GM23248 (cell line): ENCODE measurements around the gene CETN1. TPM values are rescaled to one million over a fixed set of nuclear protein-coding genes. Genes with fewer than 3 reads are reported as not detected.
A peak's percentile ranks its signal among the peaks of the same experiment; 100 is the strongest.

Source experiments
- DNase-seq: peaks from one replicate; pipeline ENCODE4 v3.0.0-alpha.2; 2015
- H2AFZ ChIP-seq: fragments of 200-600 bp; sonication (generic); 2 replicates; pipeline ENCODE4 v1.6.1; 2016; ENCODE audit warnings: antibody characterized with exemption
- H3F3A ChIP-seq: fragments of 200-600 bp; sonication (generic); 2 replicates; pipeline ENCODE4 v1.6.1; 2016; ENCODE audit warnings: mild to moderate bottlenecking, antibody characterized with exemption, mixed run types; ENCODE audit not compliant: insufficient read depth
- H3K27ac ChIP-seq: fragments of 200-600 bp; sonication (generic); 2 replicates; pipeline ENCODE4 v1.5.1; 2016; ENCODE audit warnings: mild to moderate bottlenecking
- H3K27me3 ChIP-seq: fragments of 200-600 bp; sonication (generic); replicated peaks from 2 replicates; pipeline ENCODE4 v1.6.1; 2016; ENCODE audit warnings: mild to moderate bottlenecking; ENCODE audit not compliant: insufficient read depth
- H3K36me3 ChIP-seq: fragments of 200-600 bp; sonication (generic); 2 replicates; pipeline ENCODE4 v1.6.1; 2016; ENCODE audit warnings: low read depth, mild to moderate bottlenecking
- H3K4me1 ChIP-seq: fragments of 200-600 bp; sonication (generic); 2 replicates; pipeline ENCODE4 v1.6.1; 2016; ENCODE audit warnings: mild to moderate bottlenecking; ENCODE audit not compliant: insufficient read depth
- H3K4me2 ChIP-seq: fragments of 200-600 bp; sonication (generic); one replicate; pipeline ENCODE4 v1.6.1; 2016; ENCODE audit warnings: mild to moderate bottlenecking; ENCODE audit not compliant: unreplicated experiment
- H3K4me3 ChIP-seq: fragments of 200-600 bp; sonication (generic); 2 replicates; pipeline ENCODE4 v1.5.1; 2016; ENCODE audit warnings: mild to moderate bottlenecking
- H3K79me2 ChIP-seq: fragments of 200-600 bp; sonication (generic); 2 replicates; pipeline ENCODE4 v1.6.1; 2016; ENCODE audit warnings: mild to moderate bottlenecking; ENCODE audit not compliant: insufficient read depth
- H3K9ac ChIP-seq: fragments of 200-600 bp; sonication (generic); 2 replicates; pipeline ENCODE4 v1.6.1; 2016; ENCODE audit warnings: mild to moderate bottlenecking
- H3K9me2 ChIP-seq: fragments of 200-600 bp; sonication (generic); 2 replicates; pipeline ENCODE4 v1.6.1; 2016; ENCODE audit warnings: mixed run types, mild to moderate bottlenecking, moderate library complexity; ENCODE audit not compliant: insufficient read depth
- H3K9me3 ChIP-seq: fragments of 200-600 bp; sonication (generic); one replicate; pipeline ENCODE4 v1.6.1; 2017; ENCODE audit warnings: low read depth
- H4K20me1 ChIP-seq: fragments of 200-600 bp; sonication (generic); 2 replicates; pipeline ENCODE4 v1.6.0; 2016; ENCODE audit not compliant: insufficient read depth
- EZH2 ChIP-seq: fragments of 200-600 bp; sonication (generic); IDR thresholded peaks from 2 replicates; pipeline ENCODE4 v1.6.1; 2018; ENCODE audit warnings: antibody characterized with exemption, mild to moderate bottlenecking; ENCODE audit not compliant: insufficient read depth, poor library complexity, severe bottlenecking
- EZH2phosphoT487 ChIP-seq: fragments of 200-600 bp; sonication (generic); IDR thresholded peaks from 2 replicates; pipeline ENCODE4 v1.6.1; 2018; ENCODE audit warnings: antibody characterized with exemption, moderate library complexity, mild to moderate bottlenecking, low read depth; ENCODE audit not compliant: insufficient read depth
- WGBS, 2 experiments: methylation state at CpG; one replicate each; pipeline ENCODE4 v1.1.6; 2015 to 2017; ENCODE audit warnings: low lambda C conversion rate in 2 of 2, low coverage in 1 of 2; ENCODE audit errors: missing lambda C conversion rate in 2 of 2; 5-methylcytosine and 5-hydroxymethylcytosine counted together
- in situ Hi-C: fragments of 300-500 bp; cut with MboI; formaldehyde crosslinking; loops from 2 replicates; pipeline ENCODE4 v1.15.0; 2020
- polyA plus RNA-seq: library from polyadenylated mRNA; unstranded; fragments of >200 nt; fragmentation: Nextera tagmentation; extraction: Ambion mirVana; gene quantifications from 2 replicates; pipeline ENCODE4 v1.2.1, GENCODE V29; 2016
- total RNA-seq: library from RNA; depleted of rRNA; stranded (reverse); fragments of >200 nt; shearing (Covaris generic); gene quantifications from 2 replicates; pipeline ENCODE4 v1.2.3, GENCODE V29; 2014

CETN1 gene
- total and polyA plus RNA-seq, 2 experiments from 2014 or later: not detected

- Histone ChIP-seq H3K36me3 (no peaks in the 10 kb centered on the region), H3K79me2 (no peaks in the 10 kb centered on the region), H3K9me3 (no peaks in the 10 kb centered on the region), H4K20me1 (no peaks in the 10 kb centered on the region), H3K9ac (no peak overlapping the region), H3K4me2 (no peak overlapping the region), H3F3A (no peaks in the 10 kb centered on the region), H3K4me1 (no peaks in the 10 kb centered on the region), H3K9me2 (no peaks in the 10 kb centered on the region), H2AFZ (0 out of 2 replicates have a peak overlapping the region, but pooled peaks have one; percentile 38), H3K4me3 (no peak overlapping the region), H3K27me3 (no peaks in the 10 kb centered on the region; the same call in 1 of the 2 replicates), H3K27ac (no peak overlapping the region)
- in situ Hi-C loops: no loop called here
- WGBS, 2 experiments: 26 to 32% methylated on average over 10 to 11 of the region's 11 CpGs
- TF ChIP-seq EZH2phosphoT487: no peak
- no peak for TF ChIP-seq EZH2
- peak; percentile 49 for DNase-seq
These were observed 15.2 kb upstream of the CETN1 start for GRCh38 chr18:564708-565561.

GRCh38 chr18:565562-566061 lies 14.6 kb upstream of the CETN1 start:
- H3K36me3 ChIP-seq: no peaks in the 10 kb centered on the region
- no peak overlapping the region for H3K27ac ChIP-seq
- no peaks in the 10 kb centered on the region for H3K9me2 ChIP-seq
- in situ Hi-C loops: no loop called here
- TF ChIP-seq EZH2 (no peak), EZH2phosphoT487 (no peak)
- H3K27me3 ChIP-seq: no peaks in the 10 kb centered on the region; the same call in 1 of the 2 replicates
- 76 to 82% methylated on average over 7 of the region's 7 CpGs for WGBS, 2 experiments
- no peak for DNase-seq
- H4K20me1 ChIP-seq: no peaks in the 10 kb centered on the region
- no peaks in the 10 kb centered on the region for H3K9me3 ChIP-seq
- no peaks in the 10 kb centered on the region for H3F3A ChIP-seq
- no peaks in the 10 kb centered on the region for H3K79me2 ChIP-seq
- no peak overlapping the region for H3K4me2 ChIP-seq
- no peak overlapping the region for H3K9ac ChIP-seq
- no peak overlapping the region for H3K4me3 ChIP-seq
- no peak overlapping the region for H2AFZ ChIP-seq
- no peaks in the 10 kb centered on the region for H3K4me1 ChIP-seq

DNA sequence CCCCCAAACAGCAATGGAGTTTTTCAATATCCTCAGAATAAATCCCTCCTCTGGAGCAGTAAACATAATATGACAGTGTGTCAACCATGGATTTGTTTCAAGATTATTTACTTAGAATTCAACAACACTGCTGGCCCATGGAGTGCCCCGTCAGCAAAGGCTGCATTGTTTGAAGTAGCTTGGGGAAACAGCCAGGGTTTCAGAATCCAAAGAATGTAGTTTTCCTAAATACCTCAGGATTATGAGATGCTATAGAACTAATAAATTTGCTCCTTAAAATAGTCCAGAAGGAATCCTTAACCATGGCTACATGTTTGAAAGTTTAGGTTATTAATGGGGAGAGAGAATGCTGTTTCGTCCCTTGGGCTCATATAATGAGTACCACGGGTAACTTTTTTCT lies 13.1 kb upstream of the CETN1 start:
- H3K27ac ChIP-seq: no peak overlapping the region
- TF ChIP-seq EZH2: no peak
- TF ChIP-seq EZH2phosphoT487: no peak
- no peak overlapping the region for H2AFZ ChIP-seq
- no peaks in the 10 kb centered on the region for H3K9me3 ChIP-seq
- in situ Hi-C loops: no loop called here
- H3K4me1 ChIP-seq: no peaks in the 10 kb centered on the region
- no peak overlapping the region for H3K9ac ChIP-seq
- no peak overlapping the region for H3K4me3 ChIP-seq
- no peaks in the 10 kb centered on the region for H3K79me2 ChIP-seq
- no peaks in the 10 kb centered on the region for H3K36me3 ChIP-seq
- no peaks in the 10 kb centered on the region for H4K20me1 ChIP-seq
- H3K4me2 ChIP-seq: no peak overlapping the region
- no peak for DNase-seq
- H3K9me2 ChIP-seq: no peaks in the 10 kb centered on the region
- H3F3A ChIP-seq: no peaks in the 10 kb centered on the region
- no peaks in the 10 kb centered on the region; the same call in 1 of the 2 replicates for H3K27me3 ChIP-seq
- WGBS, 2 experiments: 28 to 30% methylated on average over 3 of the region's 3 CpGs

DNA sequence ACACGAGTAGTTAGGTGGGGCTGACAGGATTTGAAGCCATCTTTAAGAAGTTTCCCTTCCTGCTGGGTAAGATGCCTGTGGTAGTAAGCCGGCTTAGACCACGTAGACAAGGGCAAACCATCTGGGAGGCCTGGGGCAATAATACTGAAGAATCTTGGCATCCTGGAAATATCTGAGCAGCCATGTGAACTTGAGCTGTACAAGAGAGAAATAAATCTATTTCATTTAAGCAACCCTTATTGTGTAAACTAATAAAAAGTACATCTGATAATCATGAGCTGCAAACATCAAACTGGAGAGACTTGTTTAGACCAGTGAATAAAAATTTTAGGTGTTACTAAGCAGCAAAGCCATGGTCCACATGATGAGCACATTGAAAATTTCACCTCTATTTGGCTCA lies 11.4 kb upstream of the CETN1 start:
- 60 to 76% methylated on average over 3 of the region's 3 CpGs for WGBS, 2 experiments

More for the DNA sequence above, 11.4 kb upstream of the CETN1 start:
- Histone ChIP-seq H3K4me2 (no peak overlapping the region), H3K9me2 (no peaks in the 10 kb centered on the region), H3K4me1 (no peaks in the 10 kb centered on the region), H3K36me3 (no peaks in the 10 kb centered on the region), H3K9me3 (no peaks in the 10 kb centered on the region), H3K27ac (no peak overlapping the region), H3K27me3 (no peaks in the 10 kb centered on the region; the same call in 1 of the 2 replicates), H2AFZ (no peak overlapping the region), H3K9ac (no peak overlapping the region), H3K4me3 (no peak overlapping the region), H4K20me1 (no peaks in the 10 kb centered on the region), H3F3A (no peaks in the 10 kb centered on the region), H3K79me2 (no peaks in the 10 kb centered on the region)
- TF ChIP-seq EZH2 (no peak), EZH2phosphoT487 (no peak)
- in situ Hi-C loops: no loop called here
- no peak for DNase-seq
